Suppressor macrophage treated with lipopolysaccharide for 1 hour (primary cell): Measurements from ENCODE around the gene NIPSNAP3A.

Experiments
- DNase-seq, 3 donors: peaks; one replicate each; pipeline ENCODE4 v3.0.0-alpha.2; 2020 to 2022

NIPSNAP3A gene

DNA sequence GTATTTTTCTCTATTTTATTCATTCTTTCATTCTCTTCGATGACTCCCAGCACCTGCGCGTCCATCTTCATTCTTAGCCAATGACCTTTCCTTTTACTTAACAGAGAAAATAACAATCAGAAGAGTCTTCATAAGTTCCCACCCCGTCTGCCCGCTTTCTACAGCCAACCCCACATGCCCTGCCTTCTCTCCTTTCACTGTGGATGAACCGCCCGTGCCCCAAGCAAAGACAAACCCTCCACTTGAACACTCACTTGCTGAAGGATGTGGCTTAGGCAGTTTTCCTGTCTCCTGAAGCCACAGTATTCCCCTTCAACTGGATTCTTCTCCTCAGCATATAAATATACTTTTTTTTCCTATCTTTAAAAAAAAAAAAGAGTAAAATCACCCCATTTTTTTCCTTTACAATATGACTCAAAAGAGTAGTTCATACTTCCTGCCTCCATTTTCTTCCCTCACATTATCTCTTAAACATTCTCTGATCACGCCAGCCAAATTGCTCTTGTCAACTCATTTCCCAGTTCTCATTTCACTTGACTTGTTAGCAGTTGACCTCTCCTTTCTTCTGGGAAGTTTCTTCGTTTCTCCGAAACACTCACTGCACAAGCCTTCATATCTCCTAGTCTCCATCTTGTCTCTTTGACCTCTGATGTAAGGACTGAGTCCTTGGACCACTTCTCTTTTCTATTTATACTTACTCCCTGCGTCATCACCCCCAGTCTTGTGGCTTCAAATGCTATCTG is 27.5 kb downstream of the NIPSNAP3A start:
- DNase-seq, result peak; percentile 78 to 85 (median 84)

DNA sequence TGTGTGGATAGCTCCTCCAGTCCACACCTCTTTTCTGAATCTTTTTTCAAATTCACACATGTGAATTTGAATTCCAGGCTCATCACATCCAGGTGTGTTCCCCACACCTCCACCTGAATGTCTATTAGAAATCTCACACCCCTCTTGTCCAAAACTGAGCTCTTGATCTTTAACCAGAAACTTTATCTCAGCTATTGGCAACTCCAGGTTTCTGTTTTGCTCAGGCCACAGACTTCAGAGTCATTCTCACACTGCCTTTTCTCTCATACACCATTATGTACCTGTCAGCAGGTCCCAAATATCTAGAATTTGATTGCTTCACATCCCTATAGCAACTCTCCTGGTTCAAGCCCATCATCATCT is 28.1 kb downstream of the NIPSNAP3A start:
- no peak for DNase-seq

DNA sequence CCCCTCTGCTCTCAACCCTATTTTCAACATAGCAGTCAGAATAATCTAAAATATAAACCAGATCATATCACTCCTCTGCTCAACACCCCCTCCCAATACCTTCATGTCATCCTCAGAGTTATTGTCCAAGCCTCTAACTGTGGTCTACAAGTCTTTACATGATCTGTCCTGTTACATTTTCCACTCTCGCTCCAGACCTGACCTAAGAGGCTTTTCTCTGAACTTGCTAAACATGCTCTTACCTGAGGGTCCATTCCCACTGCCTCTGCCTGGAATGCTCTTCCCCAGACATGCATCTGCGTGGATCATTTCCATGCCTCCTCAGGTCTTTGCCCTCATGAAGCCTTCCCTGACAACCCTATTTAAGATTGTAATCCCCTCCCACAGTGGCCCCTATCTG is 28.5 kb downstream of the NIPSNAP3A start:
- DNase-seq, result no peak

DNA sequence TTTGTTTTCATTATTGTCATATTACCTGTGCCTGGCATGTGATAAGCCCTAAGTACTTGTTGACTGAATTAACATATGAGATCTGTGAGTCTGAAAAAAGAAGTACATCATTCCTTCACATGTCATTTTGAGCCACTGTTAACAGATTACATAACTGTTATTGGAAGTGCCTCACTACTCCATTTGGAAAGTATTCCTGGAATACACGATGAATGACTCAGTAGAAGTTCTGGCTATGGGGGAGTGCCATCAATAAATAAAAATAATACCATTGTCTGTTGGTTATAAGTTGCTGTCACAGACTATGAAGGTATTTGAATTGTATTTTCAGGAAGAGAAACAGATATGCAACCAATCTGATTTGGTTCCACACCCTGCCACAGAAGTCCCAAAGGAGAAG is 29.3 kb downstream of the NIPSNAP3A start:
- peak in 2 of 3 donors; percentile 29 to 52 for DNase-seq

DNA sequence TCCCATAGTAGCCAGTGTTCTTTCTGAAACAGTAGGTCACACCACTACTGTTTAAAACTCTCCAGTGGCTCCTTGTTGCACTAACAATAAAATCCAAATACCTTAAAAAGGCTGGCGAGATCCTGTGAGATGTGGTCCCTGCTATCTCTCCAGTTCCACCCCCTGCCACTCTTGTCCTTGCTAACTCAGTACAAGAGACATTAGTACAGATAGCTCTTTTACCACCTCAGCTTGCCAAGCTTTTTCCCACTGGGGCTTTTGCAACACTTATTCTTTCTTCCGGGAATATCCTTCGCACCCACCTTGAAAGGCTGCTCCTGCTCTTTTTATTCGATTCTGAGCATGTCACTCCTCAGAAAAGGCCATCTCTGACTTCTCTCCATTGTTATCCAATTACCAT is 31.3 kb downstream of the NIPSNAP3A start:
- no peak for DNase-seq

DNA sequence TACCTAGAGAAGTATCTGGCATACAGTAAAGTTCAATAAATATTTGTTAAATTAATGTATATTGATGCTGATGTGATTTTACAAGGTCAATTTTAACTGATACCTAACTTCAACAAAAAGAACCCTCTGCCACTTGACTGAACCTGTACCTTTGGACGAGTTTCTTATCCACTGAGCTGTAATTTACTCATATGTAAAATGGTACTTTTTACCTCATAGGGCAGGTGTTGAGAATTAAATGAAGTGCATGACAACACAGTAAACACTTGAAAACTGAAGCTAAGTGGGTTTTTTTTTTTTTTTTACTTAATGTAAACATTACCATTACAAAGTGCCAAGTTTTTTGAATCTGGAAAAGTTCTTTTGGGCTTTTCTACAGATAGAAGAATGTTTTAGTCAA is 31.9 kb downstream of the NIPSNAP3A start:
- no peak for DNase-seq

DNA sequence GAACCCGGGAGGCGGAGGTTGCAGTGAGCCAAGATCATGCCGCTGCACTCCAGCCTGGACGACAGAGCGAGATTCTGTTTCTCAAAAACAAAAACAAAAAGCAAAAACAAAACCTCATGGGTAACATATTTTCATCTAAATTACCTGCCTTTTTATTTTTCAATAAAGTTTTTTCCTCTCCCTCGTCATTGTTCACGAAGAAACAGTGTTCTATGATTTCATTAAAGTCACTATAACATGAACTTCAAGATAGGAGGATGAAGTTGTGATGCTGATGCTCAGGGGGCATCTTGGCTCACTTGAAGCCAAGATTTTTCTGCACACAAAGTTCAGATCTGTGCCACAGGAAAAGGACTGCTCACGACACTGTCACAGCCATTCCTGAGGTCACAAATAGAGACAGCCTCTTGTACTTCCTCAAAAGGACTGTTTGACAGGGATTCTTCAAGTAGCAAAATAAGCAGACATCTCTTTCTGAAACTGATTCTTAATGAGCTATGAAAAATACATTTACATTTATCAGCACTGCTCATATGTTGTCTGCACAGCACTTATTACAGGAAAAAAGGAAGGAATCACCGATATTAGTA is 32.6 kb downstream of the NIPSNAP3A start:
- peak; percentile 35 to 67 (median 62) for DNase-seq

DNA sequence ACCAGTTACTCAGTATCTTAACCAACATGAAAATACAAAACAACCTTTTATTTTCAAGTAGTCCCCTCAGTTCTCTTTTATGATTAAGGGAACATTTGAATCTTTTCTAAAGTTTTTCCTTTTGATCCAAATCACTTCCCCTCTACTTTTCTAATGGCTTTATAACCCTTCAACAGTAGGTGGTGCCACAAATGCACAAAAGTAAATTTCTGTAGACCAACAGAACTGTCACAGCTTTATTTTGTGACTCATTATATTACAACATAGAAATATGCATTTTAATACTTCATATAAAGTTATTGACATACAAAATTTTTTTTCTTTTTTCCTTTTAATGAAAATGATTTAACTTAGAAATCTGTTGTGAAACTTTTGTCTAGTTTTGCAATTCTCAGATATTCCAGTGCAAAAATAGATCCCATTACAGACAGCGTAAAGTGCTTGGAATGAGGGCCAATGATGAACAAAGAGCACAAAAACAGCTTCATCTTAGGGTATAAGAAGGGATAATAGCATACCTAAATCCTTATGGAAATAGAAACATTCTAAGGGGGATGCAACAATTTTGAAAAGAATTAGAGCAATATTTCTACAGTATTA is 33.4 kb downstream of the NIPSNAP3A start:
- peak; percentile 33 to 79 (median 76) for DNase-seq

DNA sequence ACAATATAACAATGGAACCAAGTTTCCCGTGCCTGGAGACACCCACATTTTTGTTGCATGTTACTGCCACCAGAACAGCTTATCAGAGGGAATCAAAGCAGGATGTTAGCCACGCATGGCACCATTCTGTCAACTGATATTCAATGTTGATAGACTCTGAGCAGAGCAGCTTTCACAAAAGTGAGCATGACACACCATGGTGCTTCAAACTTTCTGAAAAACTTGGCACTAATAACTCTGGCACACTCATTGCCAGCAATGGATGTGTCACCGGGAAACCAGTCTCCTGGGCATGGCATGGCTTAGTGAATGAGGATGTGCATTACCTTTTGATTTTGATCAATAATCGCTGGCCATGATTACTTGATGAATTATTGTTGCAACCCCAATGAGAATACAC is 36.1 kb downstream of the NIPSNAP3A start:
- DNase-seq, result no peak

DNA sequence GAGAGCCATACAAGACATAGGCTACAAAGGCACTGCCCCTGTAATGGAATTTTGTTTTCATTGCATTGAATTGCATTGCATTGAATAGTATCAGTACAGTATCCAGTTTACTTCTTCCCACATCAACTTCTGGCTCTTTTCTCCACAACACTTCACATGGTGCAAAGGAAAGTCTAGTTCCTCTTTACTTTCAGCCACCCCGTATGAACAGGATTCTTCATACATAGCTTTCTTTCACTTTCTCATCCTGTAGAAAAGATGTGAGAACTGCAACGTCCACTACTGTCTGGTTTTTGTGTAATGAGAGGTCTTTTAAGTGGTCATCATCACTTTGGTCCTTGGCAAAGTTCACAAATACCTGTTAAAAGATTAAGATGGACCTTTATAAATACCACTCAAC is 36.6 kb downstream of the NIPSNAP3A start:
- peak; percentile 28 to 52 (median 40) for DNase-seq

DNA sequence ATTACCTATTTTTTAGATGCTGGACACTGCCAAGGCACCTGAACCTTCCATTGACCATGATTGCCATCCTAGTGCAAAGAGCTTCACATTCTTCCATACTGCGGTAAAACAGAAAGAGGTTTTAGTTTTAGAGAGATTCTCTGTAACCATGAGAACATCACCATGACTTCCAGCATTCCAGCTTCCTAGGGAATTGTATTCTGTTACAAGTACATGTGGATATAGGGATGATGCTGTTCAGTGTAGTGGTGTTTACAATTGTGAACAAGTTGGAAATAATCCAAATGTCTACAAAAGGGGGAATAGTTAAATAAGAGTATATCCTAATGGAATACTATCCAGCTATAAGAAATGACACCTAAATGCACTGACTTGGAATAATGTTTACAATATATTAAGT is 38.8 kb downstream of the NIPSNAP3A start:
- DNase-seq, result no peak

DNA sequence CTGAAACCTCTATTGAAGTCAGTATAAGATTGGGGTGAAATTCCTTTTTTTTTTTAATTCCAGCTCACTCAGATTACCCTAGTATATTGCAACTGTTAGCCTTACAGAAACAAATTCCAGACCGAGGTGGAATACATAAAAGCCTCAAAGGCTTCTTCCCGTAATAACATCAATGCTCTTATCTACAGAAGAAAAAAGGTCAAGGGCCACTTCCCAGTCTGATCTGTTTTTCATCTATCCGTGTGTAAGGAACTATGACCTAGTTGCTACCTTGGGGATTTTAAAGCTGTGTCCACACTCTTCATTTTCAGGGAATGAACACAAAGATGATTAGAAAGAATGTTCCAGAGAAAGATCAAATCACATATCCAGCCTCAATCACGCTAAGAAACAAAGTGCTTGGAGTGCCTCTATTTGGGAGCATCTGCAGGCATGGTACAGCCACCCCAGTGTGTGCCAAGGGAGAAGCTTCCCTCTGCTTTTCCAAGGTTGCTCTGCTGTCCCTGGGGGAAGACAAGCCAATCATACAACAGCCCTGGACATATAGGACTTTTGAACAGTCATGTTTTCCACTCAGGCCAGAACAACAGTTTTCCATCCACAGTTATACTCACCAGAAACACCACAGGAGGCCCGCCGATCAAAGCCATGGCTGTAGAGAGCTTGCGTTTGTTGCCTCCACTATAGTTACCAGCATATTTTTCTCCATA is 40.0 kb downstream of the NIPSNAP3A start:
- DNase-seq, result no peak

DNA sequence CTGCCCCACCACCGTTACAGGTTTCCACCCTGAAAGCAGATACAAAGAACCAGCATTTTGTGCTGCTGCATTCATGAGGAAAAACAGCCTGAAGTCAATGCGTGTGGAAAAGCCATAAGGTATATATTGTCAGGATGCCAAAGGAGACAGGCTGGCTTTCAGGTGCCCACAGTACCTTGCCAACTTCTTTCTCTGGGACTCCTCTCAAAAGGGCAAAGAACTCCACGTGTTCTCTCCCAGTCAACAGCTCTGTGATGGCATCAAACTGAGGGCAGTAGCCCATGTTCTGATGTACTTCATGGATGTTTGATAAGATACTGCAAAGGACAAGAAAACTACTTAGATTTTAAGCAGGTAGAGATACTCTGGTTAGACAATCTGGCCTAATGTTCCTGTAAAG is 40.8 kb downstream of the NIPSNAP3A start:
- DNase-seq, result no peak

DNA sequence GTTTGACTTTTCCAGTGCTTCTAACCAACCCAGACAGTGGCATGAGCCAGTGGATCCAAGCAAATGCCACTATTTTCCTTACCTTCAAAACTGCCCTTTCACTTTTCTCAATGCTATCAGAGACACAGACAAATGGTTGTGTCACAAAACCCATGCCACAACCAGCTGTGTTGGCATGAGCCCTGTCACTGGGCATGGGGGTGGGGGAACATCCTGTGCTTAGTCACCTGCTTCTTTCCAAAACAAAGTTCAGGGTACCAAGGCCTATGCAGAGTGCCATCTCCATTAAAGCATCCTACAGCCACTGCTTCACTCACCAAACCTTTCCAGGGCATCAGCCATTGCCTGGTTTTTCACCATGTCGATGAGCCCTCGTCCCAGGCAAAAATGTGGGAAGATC is 46.6 kb downstream of the NIPSNAP3A start:
- DNase-seq, result peak; percentile 35 to 50 (median 38)

DNA sequence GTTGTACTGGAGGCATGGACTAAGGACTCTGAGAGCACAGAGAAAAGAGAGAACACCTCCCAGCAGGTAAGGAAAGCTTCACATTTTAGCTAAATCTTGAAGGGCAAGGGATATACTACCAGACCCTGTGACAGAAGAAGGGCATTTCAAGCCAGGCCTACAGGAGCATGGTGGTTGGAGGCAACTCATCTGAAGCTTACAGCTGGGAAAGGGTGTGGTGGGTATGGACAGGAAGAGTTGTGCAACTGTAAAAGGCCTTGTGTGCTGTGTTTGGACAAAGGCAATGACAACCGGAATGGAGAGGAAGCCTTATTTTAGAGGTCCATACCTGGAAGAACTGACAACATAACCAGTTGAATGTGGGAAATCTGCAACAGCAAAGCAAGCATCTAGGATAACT is 47.6 kb downstream of the NIPSNAP3A start:
- no peak for DNase-seq

DNA sequence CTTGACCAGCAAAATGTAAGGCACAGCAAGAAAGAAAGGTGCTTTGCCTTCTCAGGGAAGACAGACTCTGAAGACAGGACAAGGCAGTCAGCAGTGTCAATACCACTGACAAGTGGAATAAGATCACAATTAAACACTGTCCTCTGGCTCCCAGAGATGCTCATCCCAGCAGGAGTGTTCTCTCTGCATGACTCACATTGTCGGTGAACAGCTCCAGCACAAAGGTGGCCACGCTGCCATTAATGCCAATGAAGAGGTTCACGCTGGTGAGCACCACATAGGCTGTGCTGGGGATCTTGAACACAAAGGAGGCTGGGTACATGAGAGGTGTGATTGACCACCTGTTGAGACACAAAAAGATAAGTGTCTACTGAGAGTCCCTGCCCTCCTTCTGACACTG is 48.4 kb downstream of the NIPSNAP3A start:
- no peak for DNase-seq

DNA sequence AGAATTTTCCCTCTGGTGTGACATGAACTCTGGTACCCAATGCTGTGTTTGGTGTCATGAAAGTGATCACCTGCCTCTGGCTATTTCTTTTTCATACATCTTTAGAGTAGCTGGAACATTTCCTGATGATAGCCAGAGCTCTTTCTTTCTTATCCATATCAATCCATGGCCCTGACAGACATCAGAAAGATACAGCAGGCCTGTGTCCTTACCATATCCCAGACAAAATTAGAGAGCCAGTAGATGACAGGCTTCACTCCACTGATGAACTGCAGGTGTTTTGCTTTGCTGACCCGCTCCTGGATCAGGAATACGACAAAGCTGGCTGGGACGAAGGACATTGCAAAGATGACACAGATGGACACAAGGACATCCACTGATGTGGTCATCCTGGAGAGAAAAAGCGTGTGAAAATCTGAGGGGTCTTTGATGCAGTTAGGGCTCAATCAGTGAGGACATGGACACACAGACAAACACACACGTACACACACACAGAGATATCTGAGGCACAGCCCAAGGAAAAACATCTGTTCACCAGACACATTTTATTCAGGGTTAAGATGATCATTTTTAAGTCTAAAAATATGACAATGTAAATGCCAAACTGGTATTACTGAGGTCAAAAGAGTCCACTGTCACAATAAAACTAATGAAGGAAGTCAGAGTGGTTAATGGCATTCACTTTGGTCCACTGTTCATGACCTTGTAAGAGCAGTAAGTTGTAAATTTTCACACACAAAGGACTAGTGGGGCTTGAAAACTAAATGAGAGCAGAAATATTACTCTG is 50.9 kb downstream of the NIPSNAP3A start:
- no peak for DNase-seq

DNA sequence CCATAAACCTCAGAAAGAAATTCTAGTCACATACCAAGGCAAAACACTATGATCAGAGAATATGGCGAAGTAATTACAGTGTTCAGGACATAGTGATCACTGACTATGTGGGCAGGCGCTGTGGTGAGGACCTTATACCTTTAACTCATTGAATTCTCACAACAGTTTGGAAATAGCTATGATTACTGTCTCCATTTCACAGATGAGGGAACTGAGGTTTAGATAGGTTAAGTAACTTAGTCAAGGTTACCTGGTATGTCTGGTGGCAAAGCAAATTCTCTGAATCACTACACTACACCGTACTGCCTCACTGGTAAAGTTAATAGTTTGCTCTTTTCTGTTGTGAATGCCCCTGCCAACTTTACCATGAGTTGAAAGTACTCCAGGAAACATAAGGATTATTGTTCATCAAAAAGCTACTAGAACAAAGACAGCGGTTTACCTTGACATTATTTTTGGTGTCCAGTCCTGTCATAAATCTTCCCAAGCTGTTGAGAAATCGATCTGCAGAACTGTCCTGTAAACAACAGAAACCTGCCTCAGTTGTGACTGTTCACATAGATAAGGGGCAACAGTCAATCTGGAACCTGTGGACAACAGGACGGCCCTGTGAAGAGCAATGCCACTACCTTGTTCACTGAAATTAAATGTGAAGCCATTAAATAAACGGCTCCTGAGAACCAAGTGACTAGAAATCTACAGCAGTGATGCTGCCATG is 52.7 kb downstream of the NIPSNAP3A start:
- no peak for DNase-seq

DNA sequence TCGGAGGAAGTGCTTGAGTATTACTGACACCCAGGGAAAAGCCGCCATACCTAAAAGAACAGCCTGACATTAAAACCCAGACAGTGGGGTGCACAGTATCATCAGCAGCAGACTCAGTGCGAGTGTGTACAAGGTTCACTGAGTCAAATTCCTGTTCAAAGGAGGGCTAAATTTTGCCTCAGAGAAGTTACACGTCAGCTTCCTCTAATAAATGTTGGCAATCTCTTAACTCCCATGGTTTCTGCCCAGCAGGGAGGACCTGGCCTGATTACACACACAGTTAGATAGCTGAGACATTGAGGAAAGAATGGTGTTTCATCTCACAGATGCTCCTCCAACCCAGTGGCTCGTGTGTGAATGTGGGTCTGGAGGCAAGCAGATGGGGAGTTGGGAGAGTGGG is 54.6 kb downstream of the NIPSNAP3A start:
- no peak for DNase-seq

DNA sequence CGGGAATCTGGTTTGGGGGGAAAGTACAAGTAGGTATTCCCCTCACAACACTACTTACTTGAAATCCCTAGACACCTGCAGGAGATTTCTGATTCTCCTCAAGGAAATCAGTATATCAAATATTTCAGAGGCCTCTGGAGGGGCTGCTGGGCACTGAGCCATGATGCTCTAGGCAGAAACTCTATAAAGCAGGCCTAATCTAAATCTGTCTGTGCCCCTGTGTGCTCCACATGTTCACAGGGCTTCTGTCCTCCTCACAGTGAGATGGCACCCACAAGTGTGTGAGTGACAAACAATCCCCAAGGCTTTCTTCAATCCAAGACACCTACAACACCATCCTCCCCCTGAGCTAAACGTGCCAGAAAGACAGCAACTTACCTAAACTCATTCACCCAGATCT is 55.4 kb downstream of the NIPSNAP3A start:
- no peak for DNase-seq

DNA sequence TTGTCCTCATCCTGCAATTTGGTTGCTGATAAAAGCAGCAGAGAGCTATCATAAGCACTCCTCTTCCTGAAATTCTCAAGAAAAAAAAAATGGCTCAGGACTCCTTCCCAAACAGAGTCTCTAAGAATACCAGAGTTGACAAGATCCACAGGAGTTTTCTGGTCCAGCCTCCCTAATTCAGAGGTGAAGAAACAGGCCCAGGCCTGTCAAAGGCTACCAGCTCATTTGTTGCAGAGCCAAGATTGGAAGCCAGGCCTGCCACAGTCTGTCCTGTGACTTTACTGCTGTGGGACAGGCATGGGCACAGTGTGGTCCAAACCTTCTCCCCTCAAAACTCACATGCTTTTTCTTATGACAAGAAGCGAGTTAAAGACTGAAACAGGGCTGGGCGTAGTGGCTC is 58.0 kb downstream of the NIPSNAP3A start:
- DNase-seq, result no peak

DNA sequence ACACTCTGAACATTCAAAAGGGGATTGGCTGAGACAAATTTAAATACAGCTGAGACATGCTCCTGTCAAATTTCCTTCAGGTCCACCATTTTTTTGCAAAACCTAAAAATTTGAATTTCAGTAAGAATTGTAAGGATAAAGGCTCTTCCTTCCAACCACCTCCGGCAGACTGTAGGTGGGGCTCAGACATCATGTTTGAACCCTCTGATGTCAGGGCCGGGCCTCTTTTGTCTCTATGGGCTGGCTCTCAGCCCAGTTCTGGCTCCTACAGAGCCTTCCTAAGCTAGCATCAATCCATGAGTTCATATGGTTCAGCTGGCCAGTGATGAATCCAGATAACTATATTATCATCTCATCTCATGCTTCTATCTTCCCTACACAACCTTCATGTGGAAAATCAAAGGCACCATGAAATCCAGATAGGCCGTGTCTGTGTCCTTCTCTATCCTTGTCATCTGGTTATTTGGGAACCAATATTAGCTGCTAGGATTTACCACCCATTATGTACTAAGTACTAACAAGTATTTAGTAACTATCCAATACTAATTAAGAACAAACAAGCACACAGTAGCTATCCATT is 60.6 kb downstream of the NIPSNAP3A start:
- no peak for DNase-seq
